Measurements from ENCODE around the gene SPARC. TPM values are rescaled to one million over a fixed set of nuclear protein-coding genes. Genes with fewer than 3 reads are reported as not detected.

The SPARC gene
- polyA plus RNA-seq, 1 donor, result 935 TPM

GRCh38 chr5:151672516-151672915, 14.2 kb downstream of the SPARC start:
- no peak for DNase-seq
- Histone ChIP-seq H3K4me1 (ENCODE audit: control insufficient read depth, insufficient read depth, low read length) (peaks cover 36% of the 10 kb centered on the region), H3K9me3 (ENCODE audit: control insufficient read depth, low read depth, low read length) (peaks cover under 1% of the 10 kb centered on the region), H3K27ac (ENCODE audit: low read length) (no peak overlapping the region), H3K27me3 (ENCODE audit: control insufficient read depth, insufficient read depth, low read length) (no peaks in the 10 kb centered on the region), H3K36me3 (ENCODE audit: control insufficient read depth, insufficient read depth, low read length) (peaks cover 52% of the 10 kb centered on the region), H3K4me3 (ENCODE audit: low read length) (no peak overlapping the region)
- no CpG with 5 or more reads among the region's 8 CpGs for WGBS (ENCODE audit: insufficient coverage, low lambda C conversion rate)

DNA sequence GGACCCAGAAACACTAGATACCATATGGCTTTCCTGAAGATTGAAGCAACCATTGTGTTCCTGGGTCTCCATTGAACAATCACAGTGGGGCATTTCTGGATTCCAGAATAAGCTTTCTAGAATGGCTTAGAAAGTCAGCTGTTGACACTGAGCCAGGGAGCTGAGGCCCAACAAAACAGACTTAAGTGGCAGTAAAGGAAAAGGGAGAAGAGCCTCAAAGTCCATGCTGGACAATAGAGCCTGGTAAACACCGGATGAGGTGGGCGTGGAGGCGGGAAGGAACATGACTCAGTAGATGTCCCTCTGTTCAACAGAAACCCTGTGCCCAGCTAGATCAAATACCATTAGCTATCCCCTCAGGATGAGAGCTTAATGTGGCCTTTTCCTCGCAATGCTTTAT, 14.8 kb downstream of the SPARC start:
- Histone ChIP-seq H3K4me3 (ENCODE audit: low read length) (no peak overlapping the region), H3K9me3 (ENCODE audit: control insufficient read depth, low read depth, low read length) (peaks cover 2% of the 10 kb centered on the region), H3K27ac (ENCODE audit: low read length) (no peak overlapping the region), H3K36me3 (ENCODE audit: control insufficient read depth, insufficient read depth, low read length) (peaks cover 57% of the 10 kb centered on the region), H3K27me3 (ENCODE audit: control insufficient read depth, insufficient read depth, low read length) (no peaks in the 10 kb centered on the region), H3K4me1 (ENCODE audit: control insufficient read depth, insufficient read depth, low read length) (peaks cover 36% of the 10 kb centered on the region)
- WGBS (ENCODE audit: insufficient coverage, low lambda C conversion rate), result 100% methylated on average over 1 of the region's 4 CpGs
- peak in 1 of 2 donors; percentile 63 for DNase-seq

DNA sequence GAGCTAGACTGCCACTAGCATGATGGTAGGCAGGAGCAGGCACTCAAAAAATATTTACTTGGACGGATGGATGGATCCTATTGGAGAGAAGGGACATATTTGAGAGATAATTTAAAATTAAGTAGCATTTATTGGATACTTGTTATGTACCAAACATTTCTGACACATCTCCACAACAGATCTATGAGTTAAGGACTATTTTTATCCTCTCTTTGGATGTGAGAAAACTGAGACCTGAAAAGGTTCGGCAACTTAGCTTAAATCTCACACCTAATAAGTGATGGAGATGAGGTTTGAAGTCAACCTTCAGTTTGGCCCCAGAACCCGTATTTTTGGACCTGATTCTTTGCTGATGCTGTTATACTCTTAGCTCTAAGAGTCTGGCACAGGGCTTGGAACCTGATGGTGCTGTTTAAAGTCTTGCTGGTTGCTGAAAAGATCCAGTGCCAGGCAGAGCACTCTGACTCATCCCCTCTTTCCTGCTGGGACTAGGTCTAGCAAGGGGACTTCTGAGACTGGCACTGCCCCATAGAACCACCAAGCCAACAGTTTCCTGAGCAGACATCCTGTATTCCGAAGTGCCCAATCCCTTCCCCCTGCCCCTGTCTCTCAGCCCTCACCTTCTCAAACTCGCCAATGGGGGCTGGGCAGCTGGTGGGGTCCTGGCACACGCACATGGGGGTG, 15.6 kb downstream of the SPARC start:
- no peak for DNase-seq
- Histone ChIP-seq H3K27ac (ENCODE audit: low read length) (no peak overlapping the region), H3K27me3 (ENCODE audit: control insufficient read depth, insufficient read depth, low read length) (no peaks in the 10 kb centered on the region), H3K9me3 (ENCODE audit: control insufficient read depth, low read depth, low read length) (peaks cover 2% of the 10 kb centered on the region), H3K4me1 (ENCODE audit: control insufficient read depth, insufficient read depth, low read length) (peaks cover 35% of the 10 kb centered on the region), H3K4me3 (ENCODE audit: low read length) (no peak overlapping the region), H3K36me3 (ENCODE audit: control insufficient read depth, insufficient read depth, low read length) (peaks cover 63% of the 10 kb centered on the region)
- no CpG with 5 or more reads among the region's 6 CpGs for WGBS (ENCODE audit: insufficient coverage, low lambda C conversion rate)

DNA sequence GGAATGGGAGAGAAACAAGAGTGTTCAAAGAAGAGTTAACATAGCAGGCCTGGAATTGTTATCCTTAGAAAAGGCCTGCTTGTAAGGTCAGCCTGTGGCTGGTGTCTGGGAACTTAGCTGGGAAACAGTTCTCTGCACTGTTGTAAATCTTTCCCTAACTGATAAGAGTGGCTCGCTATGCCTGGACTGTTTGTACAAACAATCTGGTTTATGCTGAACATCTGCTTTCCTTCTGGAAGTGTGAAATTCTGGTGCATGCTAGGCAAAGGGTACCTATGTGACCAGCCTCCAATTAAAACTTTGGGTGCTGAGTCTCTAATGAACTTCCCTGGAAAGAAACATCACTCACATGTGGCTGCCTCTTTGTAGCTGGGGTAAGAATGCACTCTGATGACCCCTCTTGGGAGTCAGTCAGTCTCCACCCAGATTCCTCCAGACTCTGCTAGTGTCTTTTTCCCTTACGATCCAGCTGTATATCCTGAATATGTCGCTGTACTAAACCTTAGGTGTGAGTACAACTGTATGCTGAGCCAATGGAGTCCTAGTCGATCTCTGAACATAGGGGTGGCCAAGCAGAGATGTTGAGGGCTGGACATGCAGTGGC, 16.5 kb downstream of the SPARC start:
- peak; percentile 43 to 66 for DNase-seq

DNA sequence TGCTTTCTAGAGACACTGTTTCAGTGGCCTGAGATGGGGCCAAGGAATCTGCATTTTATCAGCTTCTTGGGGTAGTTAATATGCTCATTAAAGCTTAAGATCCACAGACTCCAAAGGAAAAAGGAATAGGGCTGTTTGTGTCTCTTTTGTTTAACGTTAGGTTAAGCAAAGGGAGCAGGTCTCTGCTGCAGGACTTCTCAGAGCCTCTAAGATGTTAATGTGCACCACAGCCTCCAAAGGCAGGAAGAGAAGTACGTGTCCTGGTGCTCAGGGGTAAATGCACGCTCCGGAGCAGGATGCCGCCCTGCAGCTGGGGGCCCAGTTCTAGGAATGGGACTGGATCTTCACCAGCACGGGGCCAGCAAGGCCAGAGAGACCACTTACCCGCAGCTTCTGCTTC, 19.6 kb downstream of the SPARC start:
- Histone ChIP-seq H3K4me3 (ENCODE audit: low read length) (no peak overlapping the region), H3K9me3 (ENCODE audit: control insufficient read depth, low read depth, low read length) (peaks cover 16% of the 10 kb centered on the region), H3K27me3 (ENCODE audit: control insufficient read depth, insufficient read depth, low read length) (no peaks in the 10 kb centered on the region), H3K27ac (ENCODE audit: low read length) (no peak overlapping the region), H3K36me3 (ENCODE audit: control insufficient read depth, insufficient read depth, low read length) (peaks cover 72% of the 10 kb centered on the region), H3K4me1 (ENCODE audit: control insufficient read depth, insufficient read depth, low read length) (peaks cover 39% of the 10 kb centered on the region)
- no CpG with 5 or more reads among the region's 7 CpGs for WGBS (ENCODE audit: insufficient coverage, low lambda C conversion rate)
- no peak for DNase-seq

More for the DNA sequence above, 16.5 kb downstream of the SPARC start:
- no peaks in the 10 kb centered on the region for H3K27me3 ChIP-seq (ENCODE audit: control insufficient read depth, insufficient read depth, low read length)
- WGBS (ENCODE audit: insufficient coverage, low lambda C conversion rate), result no CpG with 5 or more reads among the region's 4 CpGs
- peaks cover 2% of the 10 kb centered on the region for H3K9me3 ChIP-seq (ENCODE audit: control insufficient read depth, low read depth, low read length)
- no peak overlapping the region for H3K4me3 ChIP-seq (ENCODE audit: low read length)
- H3K36me3 ChIP-seq (ENCODE audit: control insufficient read depth, insufficient read depth, low read length), result peaks cover 70% of the 10 kb centered on the region
- H3K4me1 ChIP-seq (ENCODE audit: control insufficient read depth, insufficient read depth, low read length), result peaks cover 36% of the 10 kb centered on the region
- peak overlapping the region; percentile 33 for H3K27ac ChIP-seq (ENCODE audit: low read length)

- Histone ChIP-seq H3K27me3 (ENCODE audit: control insufficient read depth, insufficient read depth, low read length) (no peaks in the 10 kb centered on the region), H3K9me3 (ENCODE audit: control insufficient read depth, low read depth, low read length) (peaks cover 16% of the 10 kb centered on the region), H3K27ac (ENCODE audit: low read length) (no peak overlapping the region), H3K4me1 (ENCODE audit: control insufficient read depth, insufficient read depth, low read length) (peaks cover 28% of the 10 kb centered on the region), H3K36me3 (ENCODE audit: control insufficient read depth, insufficient read depth, low read length) (peaks cover 66% of the 10 kb centered on the region), H3K4me3 (ENCODE audit: low read length) (no peak overlapping the region)
- DNase-seq, result no peak
- WGBS (ENCODE audit: insufficient coverage, low lambda C conversion rate), result no CpG with 5 or more reads among the region's 2 CpGs
Observed at GRCh38 chr5:151665613-151666012, 21.1 kb downstream of the SPARC start.

DNA sequence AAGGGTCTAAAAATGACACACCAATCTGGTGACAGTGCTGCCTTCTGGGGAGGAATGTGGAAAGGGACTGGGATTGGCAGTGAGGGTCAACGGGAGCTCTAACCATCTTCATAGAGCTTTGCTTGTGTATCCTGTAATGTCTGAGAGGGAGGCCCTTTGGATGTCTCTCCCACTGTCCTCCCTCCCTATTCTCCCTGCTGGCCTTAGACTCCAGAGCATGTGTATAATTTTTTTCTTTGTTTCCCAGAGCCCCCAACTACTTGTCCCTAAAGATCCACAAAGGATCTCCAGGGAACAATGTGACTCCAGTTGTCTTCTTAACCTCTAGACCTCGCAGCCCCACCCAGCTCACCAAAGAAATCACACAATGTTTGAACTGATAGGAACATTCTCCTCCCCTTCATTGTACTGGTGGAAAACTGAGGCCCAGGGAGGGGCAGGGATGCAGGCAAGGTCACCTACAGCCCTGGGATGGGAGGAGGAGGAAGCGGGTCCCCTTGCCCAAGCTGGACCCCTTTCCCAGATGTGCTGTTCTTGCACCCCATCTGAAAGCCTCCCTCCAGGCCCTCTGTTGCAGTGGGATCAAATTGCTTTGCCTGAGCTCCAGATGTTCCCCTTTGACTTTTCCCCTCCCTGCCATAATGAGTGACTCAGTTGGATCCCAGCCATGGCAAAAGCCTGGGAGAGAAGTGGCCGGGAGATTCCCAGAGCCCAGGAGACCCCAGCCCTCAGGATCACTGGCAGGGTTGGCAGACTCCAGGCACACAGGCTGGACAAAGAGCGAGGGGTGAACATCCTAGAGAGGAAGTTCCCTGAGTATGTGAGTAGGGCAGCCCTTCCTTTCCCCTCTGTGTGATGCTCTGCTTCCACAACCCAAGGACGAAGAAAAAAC, 21.8 kb downstream of the SPARC start:
- Histone ChIP-seq H3K27me3 (ENCODE audit: control insufficient read depth, insufficient read depth, low read length) (no peaks in the 10 kb centered on the region), H3K4me3 (ENCODE audit: low read length) (no peak overlapping the region), H3K27ac (ENCODE audit: low read length) (no peak overlapping the region), H3K4me1 (ENCODE audit: control insufficient read depth, insufficient read depth, low read length) (peaks cover 22% of the 10 kb centered on the region), H3K36me3 (ENCODE audit: control insufficient read depth, insufficient read depth, low read length) (peaks cover 62% of the 10 kb centered on the region), H3K9me3 (ENCODE audit: control insufficient read depth, low read depth, low read length) (peaks cover 16% of the 10 kb centered on the region)
- DNase-seq, result no peak
- no CpG with 5 or more reads among the region's 6 CpGs for WGBS (ENCODE audit: insufficient coverage, low lambda C conversion rate)

- peaks cover 55% of the 10 kb centered on the region for H3K36me3 ChIP-seq (ENCODE audit: control insufficient read depth, insufficient read depth, low read length)
- no peak overlapping the region for H3K4me3 ChIP-seq (ENCODE audit: low read length)
- WGBS (ENCODE audit: insufficient coverage, low lambda C conversion rate), result 80% methylated on average over 1 of the region's 17 CpGs
- H3K9me3 ChIP-seq (ENCODE audit: control insufficient read depth, low read depth, low read length), result peaks cover 16% of the 10 kb centered on the region
- H3K4me1 ChIP-seq (ENCODE audit: control insufficient read depth, insufficient read depth, low read length), result peaks cover 10% of the 10 kb centered on the region
- H3K27me3 ChIP-seq (ENCODE audit: control insufficient read depth, insufficient read depth, low read length), result no peaks in the 10 kb centered on the region
- peak overlapping the region; percentile 21 for H3K27ac ChIP-seq (ENCODE audit: low read length)
- DNase-seq, result no peak
Observed at GRCh38 chr5:151663617-151664293, 23.0 kb downstream of the SPARC start.

DNA sequence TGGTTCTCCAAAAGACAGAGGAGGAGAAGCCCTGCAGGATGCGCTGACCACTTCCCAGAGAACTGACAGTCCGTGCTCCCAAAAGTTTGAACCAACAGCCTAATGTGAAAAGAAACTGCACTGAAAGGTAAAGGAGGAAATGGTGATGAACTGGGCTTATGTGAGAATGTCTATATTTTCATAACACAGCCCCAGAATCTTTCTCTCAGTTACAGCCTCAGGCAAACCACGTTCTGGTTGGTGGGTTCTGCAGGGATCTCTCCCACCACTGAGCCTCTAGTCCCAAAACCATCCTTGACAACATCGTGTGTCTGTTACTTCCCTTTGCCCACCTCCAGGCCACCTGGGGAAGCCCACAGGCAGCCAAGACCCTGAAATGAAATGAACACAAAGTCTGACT, 23.9 kb downstream of the SPARC start:
- Histone ChIP-seq H3K36me3 (ENCODE audit: control insufficient read depth, insufficient read depth, low read length) (peaks cover 49% of the 10 kb centered on the region), H3K4me3 (ENCODE audit: low read length) (no peak overlapping the region), H3K27me3 (ENCODE audit: control insufficient read depth, insufficient read depth, low read length) (no peaks in the 10 kb centered on the region), H3K4me1 (ENCODE audit: control insufficient read depth, insufficient read depth, low read length) (peaks cover 9% of the 10 kb centered on the region), H3K27ac (ENCODE audit: low read length) (no peak overlapping the region), H3K9me3 (ENCODE audit: control insufficient read depth, low read depth, low read length) (peaks cover 16% of the 10 kb centered on the region)
- WGBS (ENCODE audit: insufficient coverage, low lambda C conversion rate), result 80% methylated on average over 1 of the region's 4 CpGs
- DNase-seq, result no peak

All from large intestine (tissue), 3 donors.